Measurements from ENCODE around the gene OXSM. TPM values are rescaled to one million over a fixed set of nuclear protein-coding genes. Genes with fewer than 3 reads are reported as not detected.

OXSM gene
- total RNA-seq, 4 donors from 2014 or later, result 7.2 to 192 (median 14.0) TPM

DNA sequence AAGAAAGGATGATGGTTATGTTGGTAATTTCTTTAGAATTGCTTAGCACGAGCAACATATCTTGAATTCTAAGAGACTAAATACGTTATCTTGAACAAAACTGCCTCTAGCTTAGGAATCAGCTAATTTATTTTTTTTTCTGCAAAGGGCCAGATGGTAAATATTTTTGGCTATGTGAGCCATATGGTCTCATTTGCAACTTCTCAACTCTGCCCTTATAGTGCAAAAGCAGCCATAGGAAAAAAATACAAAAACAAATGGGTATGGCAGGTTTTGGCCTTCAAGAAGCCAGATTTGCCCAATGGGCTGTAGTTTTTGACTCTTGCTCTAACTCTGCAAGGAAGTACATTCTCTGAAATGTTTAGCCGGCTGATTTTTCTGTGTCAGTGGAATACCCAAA lies 11.9 kb downstream of the OXSM start:
- no peak for DNase-seq
- no peaks in the 10 kb centered on the region for H3K4me1 ChIP-seq
- H3K27me3 ChIP-seq, result no peaks in the 10 kb centered on the region
- no peaks in the 10 kb centered on the region for H3K36me3 ChIP-seq
- H3K27ac ChIP-seq, result no peak overlapping the region
- TF ChIP-seq CTCF (IDR thresholded peaks at IDR 0.05) (no peak), POLR2A (IDR thresholded peaks at IDR 0.05) (no peak)
- H3K4me3 ChIP-seq, result no peak overlapping the region
- no peaks in the 10 kb centered on the region for H3K9me3 ChIP-seq

GRCh38 chr3:25803833-25804232 lies 13.9 kb downstream of the OXSM start:
- H3K27me3 ChIP-seq, result no peaks in the 10 kb centered on the region
- H3K4me3 ChIP-seq, result no peak overlapping the region
- no peaks in the 10 kb centered on the region for H3K9me3 ChIP-seq
- H3K4me1 ChIP-seq, result no peaks in the 10 kb centered on the region
- TF ChIP-seq POLR2A (IDR thresholded peaks at IDR 0.05) (no peak), CTCF (IDR thresholded peaks at IDR 0.05) (no peak)
- DNase-seq, result no peak
- no peak overlapping the region for H3K27ac ChIP-seq
- H3K36me3 ChIP-seq, result no peaks in the 10 kb centered on the region

- H3K27me3 ChIP-seq, result no peaks in the 10 kb centered on the region
These were observed 14.8 kb downstream of the OXSM start for GRCh38 chr3:25804676-25805075.

DNA sequence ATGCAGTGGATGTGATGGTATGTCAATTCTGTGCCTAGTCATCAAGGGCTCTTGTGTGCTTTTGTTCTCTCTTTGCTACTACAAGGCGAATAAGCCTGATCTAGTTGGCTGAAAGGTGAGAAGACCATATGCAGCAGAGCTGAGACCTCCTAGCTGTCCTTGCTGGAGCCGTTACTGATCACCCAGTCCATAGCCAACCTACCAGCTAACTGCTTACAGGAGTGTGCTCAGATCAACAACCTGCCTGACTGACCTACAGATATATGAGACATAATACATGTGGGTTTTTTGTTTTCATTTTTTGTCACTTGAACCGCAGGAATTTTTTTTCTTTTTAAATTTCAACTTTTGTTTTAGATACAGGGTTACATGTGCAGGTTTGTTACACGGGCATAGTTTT lies 22.8 kb downstream of the OXSM start:
- Histone ChIP-seq H3K36me3 (no peaks in the 10 kb centered on the region), H3K27me3 (no peaks in the 10 kb centered on the region), H3K4me1 (no peaks in the 10 kb centered on the region), H3K27ac (no peak overlapping the region), H3K9me3 (no peaks in the 10 kb centered on the region), H3K4me3 (no peak overlapping the region)
- no peak for DNase-seq
- no peak for TF ChIP-seq CTCF (IDR thresholded peaks at IDR 0.05)
- no peak for TF ChIP-seq POLR2A (IDR thresholded peaks at IDR 0.05)

More at GRCh38 chr3:25804676-25805075, 14.8 kb downstream of the OXSM start:
- H3K4me1 ChIP-seq, result no peaks in the 10 kb centered on the region
- no peaks in the 10 kb centered on the region for H3K9me3 ChIP-seq
- H3K4me3 ChIP-seq, result no peak overlapping the region
- no peak for DNase-seq
- no peaks in the 10 kb centered on the region for H3K36me3 ChIP-seq
- TF ChIP-seq CTCF (IDR thresholded peaks at IDR 0.05), result no peak
- no peak for TF ChIP-seq POLR2A (IDR thresholded peaks at IDR 0.05)
- H3K27ac ChIP-seq, result no peak overlapping the region

DNA sequence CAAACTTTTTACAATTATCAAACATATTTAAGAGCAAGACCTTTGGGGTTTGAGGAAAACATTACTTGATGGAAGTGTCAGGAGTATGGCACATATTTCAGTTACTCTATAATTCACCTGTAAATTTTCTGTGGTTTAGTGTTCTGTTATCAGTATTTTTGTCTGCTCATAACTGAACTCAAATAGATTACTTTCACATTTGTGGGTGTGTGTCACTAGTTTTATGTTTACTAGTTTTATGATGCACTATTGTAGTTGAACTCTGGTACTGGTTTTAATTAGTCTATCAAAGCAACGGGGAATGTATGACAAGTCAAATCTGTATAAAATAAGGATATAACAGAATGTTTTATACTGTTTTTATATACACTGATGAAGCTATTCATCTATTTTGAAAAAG lies 27.2 kb downstream of the OXSM start:
- H3K27ac ChIP-seq, result no peak overlapping the region
- H3K27me3 ChIP-seq, result no peaks in the 10 kb centered on the region
- no peak overlapping the region for H3K4me3 ChIP-seq
- H3K36me3 ChIP-seq, result no peaks in the 10 kb centered on the region
- no peak for DNase-seq
- TF ChIP-seq POLR2A (IDR thresholded peaks at IDR 0.05), result no peak
- no peaks in the 10 kb centered on the region for H3K9me3 ChIP-seq
- H3K4me1 ChIP-seq, result no peaks in the 10 kb centered on the region

DNA sequence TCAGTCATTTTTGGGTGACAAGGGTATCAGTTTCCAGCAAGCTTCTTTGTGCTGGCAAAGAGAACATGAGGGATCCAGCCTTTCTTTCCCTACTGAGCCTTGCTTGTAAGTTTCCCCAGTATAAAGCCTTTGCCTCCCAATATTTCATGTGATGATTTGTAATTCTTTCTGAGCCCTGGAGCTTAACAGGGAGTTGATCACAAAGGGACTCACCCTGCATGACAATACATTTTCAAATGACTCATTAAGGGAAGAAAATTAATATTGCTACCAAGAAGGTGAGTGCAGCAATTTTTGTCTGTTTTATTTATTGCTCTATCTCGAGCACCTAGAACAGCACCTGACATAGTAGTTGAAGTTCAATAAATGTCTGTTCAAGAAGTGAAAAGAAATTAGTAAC lies 27.7 kb downstream of the OXSM start:
- Histone ChIP-seq H3K4me1 (no peaks in the 10 kb centered on the region), H3K36me3 (no peaks in the 10 kb centered on the region), H3K9me3 (no peaks in the 10 kb centered on the region), H3K27me3 (no peaks in the 10 kb centered on the region), H3K4me3 (no peak overlapping the region), H3K27ac (no peak overlapping the region)
- TF ChIP-seq POLR2A (IDR thresholded peaks at IDR 0.05) (no peak), CTCF (IDR thresholded peaks at IDR 0.05) (no peak)
- no peak for DNase-seq
